T-cell (primary cell): ENCODE measurements around the gene FCGR3B. TPM values are rescaled to one million over a fixed set of nuclear protein-coding genes. Genes with fewer than 3 reads are reported as not detected.
"Not testable (repeated sequence)": the region's sequence is repeated elsewhere in the genome, so short reads cannot be mapped to it uniquely, and the experiment has no call there.

Experiments
- ATAC-seq, 4 experiments: fragments of 200-7000 bp in 3 of 4; fragments of 150-1000 bp in 1 of 4; cut with Tn5 transposase; replicated peaks in 1 of 4; 1 replicate in 3 of 4; 2 replicates in 1 of 4; pipeline ENCODE4 v1.10.0; 2021; ENCODE audit warnings: moderate library complexity in 3 of 4, mild to moderate bottlenecking in 2 of 4, moderate number of reproducible peaks in 1 of 4
- CTCF ChIA-PET, 2 donors: fragments of 300-600 bp; sonication (Branson Sonifier 250); formaldehyde crosslinking; loops; one replicate each; lab custom pipeline; 2022; ENCODE audit warnings: antibody characterized with exemption in 2 of 2; lab: Charles Lee
- POLR2A ChIA-PET, 2 donors: fragments of 300-600 bp; sonication (Branson Sonifier 250); formaldehyde crosslinking; loops; one replicate each; lab custom pipeline; 2022; ENCODE audit warnings: antibody characterized with exemption in 2 of 2; lab: Charles Lee
- DNase-seq, 35 experiments: peaks; one replicate each; pipeline versions ENCODE4 v3.0.0 to v3.0.0-alpha.2; 2013 to 2023
- H3K27ac ChIP-seq: one replicate; pipeline ENCODE4 v1.5.1; 2013; ENCODE audit warnings: low read length
- H3K27me3 ChIP-seq, 2 experiments: replicated peaks in 1 of 2; 1 replicate in 1 of 2; 2 replicates in 1 of 2; pipeline versions ENCODE4 v1.6.1 to v1.7.0; 2013; ENCODE audit warnings: low read length in 1 of 2, mixed read lengths in 1 of 2; ENCODE audit not compliant: control insufficient read depth in 2 of 2, insufficient read depth in 2 of 2; ENCODE audit errors: extremely low read depth in 1 of 2
- H3K36me3 ChIP-seq, 2 donors: 1 replicate in 1 of 2; 2 replicates in 1 of 2; pipeline versions ENCODE4 v1.6.1 to v1.7.0; 2013; ENCODE audit warnings: low read length in 1 of 2; ENCODE audit not compliant: control insufficient read depth in 2 of 2, insufficient read depth in 1 of 2; ENCODE audit errors: extremely low read depth in 1 of 2
- H3K4me1 ChIP-seq, 2 experiments: 1 replicate in 1 of 2; 2 replicates in 1 of 2; pipeline versions ENCODE4 v1.6.1 to v1.7.0; 2013; ENCODE audit warnings: low read length in 2 of 2, mixed read lengths in 1 of 2; ENCODE audit not compliant: insufficient read depth in 2 of 2, control insufficient read depth in 1 of 2; ENCODE audit errors: extremely low read depth in 1 of 2
- H3K4me3 ChIP-seq, 2 donors: 1 replicate in 1 of 2; 2 replicates in 1 of 2; pipeline versions ENCODE4 v1.5.1 to v1.7.0; 2013; ENCODE audit warnings: mild to moderate bottlenecking in 2 of 2, low read length in 1 of 2, moderate library complexity in 1 of 2; ENCODE audit not compliant: control insufficient read depth in 1 of 2; ENCODE audit errors: extremely low read depth in 1 of 2
- H3K9me3 ChIP-seq: 2 replicates; pipeline ENCODE4 v1.7.0; 2013
- H3K27ac Mint-ChIP-seq, 2 donors: one replicate each; pipeline ENCODE4 v1.8.0; 2020 to 2021; ENCODE audit warnings: mild to moderate bottlenecking in 2 of 2, mixed read lengths in 2 of 2
- H3K27me3 Mint-ChIP-seq, 2 donors: one replicate each; pipeline ENCODE4 v1.8.0; 2021 to 2022; ENCODE audit warnings: mixed read lengths in 2 of 2
- H3K36me3 Mint-ChIP-seq: one replicate; pipeline ENCODE4 v1.8.0; 2021; ENCODE audit warnings: mixed read lengths
- H3K4me1 Mint-ChIP-seq, 3 donors: one replicate each; pipeline ENCODE4 v1.8.0; 2020 to 2022; ENCODE audit warnings: mixed read lengths in 3 of 3, mild to moderate bottlenecking in 1 of 3
- H3K4me3 Mint-ChIP-seq, 3 donors: one replicate each; pipeline ENCODE4 v1.8.0; 2020 to 2022; ENCODE audit warnings: mild to moderate bottlenecking in 3 of 3, mixed read lengths in 3 of 3, moderate library complexity in 3 of 3
- H3K9me3 Mint-ChIP-seq, 3 donors: one replicate each; pipeline ENCODE4 v1.8.0; 2020 to 2022; ENCODE audit warnings: mixed read lengths in 3 of 3
- WGBS: methylation state at CpG from one replicate; pipeline ENCODE4 v1.1.5; 2013; ENCODE audit warnings: missing lambda C conversion rate; ENCODE audit not compliant: insufficient coverage; 5-methylcytosine and 5-hydroxymethylcytosine counted together
- total RNA-seq, 35 experiments: library from RNA in 6 of 35; stranded (reverse) in 6 of 35; fragments of 120-200 nt in 1 of 35; gene quantifications; one replicate each; pipeline versions ENCODE4 v1.2.1 to v1.2.4 and lab custom pipeline; 2013 to 2026

FCGR3B gene
- total RNA-seq, 5 donors from 2014 or later (not counting 1 experiment from before 2014, with no cell fraction given) = 0.42 to 0.88 (median 0.60) TPM; not detected in 2

DNA sequence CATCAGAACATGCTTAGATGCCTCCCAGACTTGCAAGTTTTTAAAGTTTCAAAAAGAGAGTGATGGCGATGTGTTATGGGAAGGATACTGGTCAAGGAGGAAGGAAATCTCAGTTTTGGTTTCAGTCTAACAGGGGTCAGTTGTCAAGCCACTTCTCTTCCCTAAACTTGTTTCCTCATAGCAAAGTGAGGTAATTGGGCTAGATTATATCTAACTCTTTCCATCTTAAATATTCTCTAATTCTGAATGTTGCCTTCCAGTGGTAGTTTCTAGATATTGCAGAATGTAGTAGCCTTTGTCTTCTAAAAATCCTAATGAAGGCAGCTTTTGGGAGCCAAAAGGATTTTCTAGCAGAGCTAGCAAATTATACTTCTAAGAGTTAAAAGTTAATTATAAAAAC lies 11.7 kb upstream of the FCGR3B start:
- H3K27ac ChIP-seq, H3K4me1 ChIP-seq, POLR2A ChIA-PET, H3K27ac Mint-ChIP-seq, H3K9me3 ChIP-seq, H3K36me3 Mint-ChIP-seq, H3K4me3 ChIP-seq, H3K4me3 Mint-ChIP-seq, H3K27me3 ChIP-seq, H3K36me3 ChIP-seq, H3K9me3 Mint-ChIP-seq: not testable (repeated sequence)
- Mint-ChIP-seq H3K27me3 (peaks cover 4 to 16% of the 10 kb centered on the region in 2 donors), H3K4me1 (peaks cover 2 to 15% (median 14%) of the 10 kb centered on the region in 3 donors)
- DNase-seq = peak in 1 of 35 experiments; percentile 26
- peak in 1 of 4 experiments; percentile 67 for ATAC-seq
- CTCF ChIA-PET = interaction anchor here in 1 of 2 donors (0.6 kb wide), 1 partner anchor 31 kb away, joined by 4 read pairs; no protein-coding TSS in a partner anchor
- WGBS = no CpG with 5 or more reads among the region's 1 CpG

DNA sequence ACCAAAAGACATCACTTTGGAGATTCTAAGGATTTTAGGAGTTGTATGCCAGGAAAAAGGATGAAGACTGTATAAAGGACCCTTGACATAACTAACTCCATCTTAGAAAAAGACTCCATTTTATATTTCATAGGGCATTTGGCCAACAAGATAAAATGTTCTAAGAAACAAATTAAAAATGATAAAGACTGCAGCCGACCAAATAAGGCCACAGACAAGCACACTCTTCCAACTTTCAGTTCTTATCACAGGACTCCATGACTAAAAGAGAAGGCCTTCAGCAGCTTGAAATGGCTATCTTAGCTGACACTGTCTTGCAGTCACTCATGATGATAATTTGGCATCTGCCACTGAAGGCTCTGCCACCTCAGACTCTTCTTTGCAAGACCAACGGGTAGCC lies 8.2 kb upstream of the FCGR3B start:
- POLR2A ChIA-PET, H3K27me3 Mint-ChIP-seq, ATAC-seq, H3K27ac Mint-ChIP-seq, CTCF ChIA-PET, H3K4me3 ChIP-seq, DNase-seq, H3K9me3 Mint-ChIP-seq, H3K4me1 ChIP-seq, H3K27me3 ChIP-seq, H3K27ac ChIP-seq, H3K36me3 Mint-ChIP-seq, H3K9me3 ChIP-seq, H3K4me3 Mint-ChIP-seq, H3K36me3 ChIP-seq: not testable (repeated sequence)
- WGBS = no CpG with 5 or more reads among the region's 2 CpGs
- peaks cover 4 to 28% (median 22%) of the 10 kb centered on the region in 3 donors for H3K4me1 Mint-ChIP-seq

- H3K9me3 Mint-ChIP-seq, ATAC-seq, H3K27ac ChIP-seq, H3K4me1 ChIP-seq, H3K4me3 Mint-ChIP-seq, H3K27me3 Mint-ChIP-seq, H3K9me3 ChIP-seq, POLR2A ChIA-PET, DNase-seq, H3K36me3 ChIP-seq, H3K27ac Mint-ChIP-seq, H3K4me3 ChIP-seq, H3K27me3 ChIP-seq, CTCF ChIA-PET, H3K36me3 Mint-ChIP-seq: not testable (repeated sequence)
- no CpG with 5 or more reads among the region's 6 CpGs for WGBS
- H3K4me1 Mint-ChIP-seq = peaks cover 4 to 26% (median 22%) of the 10 kb centered on the region in 3 donors
These were observed 7.4 kb upstream of the FCGR3B start for GRCh38 chr1:161638251-161638993.

- H3K27me3 Mint-ChIP-seq, CTCF ChIA-PET, ATAC-seq, H3K9me3 Mint-ChIP-seq, H3K4me1 ChIP-seq, H3K36me3 ChIP-seq, H3K27ac ChIP-seq, H3K9me3 ChIP-seq, H3K4me3 ChIP-seq, POLR2A ChIA-PET, DNase-seq, H3K27me3 ChIP-seq, H3K36me3 Mint-ChIP-seq, H3K4me3 Mint-ChIP-seq: not testable (repeated sequence)
- Mint-ChIP-seq H3K27ac (peak overlapping the region in 1 of 2 donors; percentile 69), H3K4me1 (peaks cover 2 to 18% (median 13%) of the 10 kb centered on the region in 3 donors)
- WGBS = 100% methylated on average over 1 of the region's 3 CpGs
These were observed 6.0 kb upstream of the FCGR3B start for GRCh38 chr1:161636976-161637375.

DNA sequence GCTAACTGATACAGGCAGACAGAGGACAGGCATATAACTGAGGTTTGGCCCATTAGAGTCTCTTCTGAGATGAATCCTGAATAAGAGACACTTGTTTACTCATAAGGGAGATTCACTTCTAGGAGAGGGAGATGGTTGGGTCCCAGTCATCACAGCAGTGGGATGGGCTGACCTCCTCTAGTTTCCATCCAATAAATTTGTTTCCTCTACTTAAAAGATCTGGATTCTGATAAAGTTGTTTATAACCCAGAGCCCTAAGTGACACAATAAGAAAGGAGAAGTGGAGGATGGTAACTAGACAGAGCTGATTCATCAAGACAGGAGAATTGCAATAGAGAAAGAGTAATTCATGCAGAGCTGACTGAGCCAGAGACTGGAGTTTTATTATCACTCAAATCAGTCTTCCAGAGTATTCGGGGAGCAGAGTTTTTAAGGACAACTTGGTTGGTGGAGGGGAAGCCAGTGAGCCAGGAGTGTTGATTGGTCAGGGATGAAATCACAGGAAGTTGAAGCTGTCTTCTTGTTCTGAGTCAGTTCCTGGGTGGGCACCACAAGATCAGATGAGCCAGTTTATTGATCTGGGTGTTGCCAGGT lies 5.3 kb upstream of the FCGR3B start:
- ATAC-seq = peak in 1 of 4 experiments; percentile 36
- H3K4me3 ChIP-seq, H3K36me3 Mint-ChIP-seq, H3K27me3 ChIP-seq, H3K9me3 ChIP-seq, H3K9me3 Mint-ChIP-seq, CTCF ChIA-PET, H3K4me1 ChIP-seq, H3K27me3 Mint-ChIP-seq, H3K27ac ChIP-seq, H3K36me3 ChIP-seq, POLR2A ChIA-PET, DNase-seq: not testable (repeated sequence)
- Mint-ChIP-seq H3K4me3 (peak overlapping the region in 2 of 3 donors; percentile 5 to 10), H3K4me1 (peaks cover 2 to 18% (median 13%) of the 10 kb centered on the region in 3 donors), H3K27ac (peak overlapping the region in 1 of 2 donors; percentile 83)
- WGBS = no CpG with 5 or more reads among the region's 1 CpG

- H3K36me3 Mint-ChIP-seq, H3K4me3 Mint-ChIP-seq, ATAC-seq, CTCF ChIA-PET, H3K9me3 ChIP-seq, H3K4me3 ChIP-seq, H3K27me3 ChIP-seq, H3K9me3 Mint-ChIP-seq, H3K36me3 ChIP-seq, H3K4me1 ChIP-seq, DNase-seq, H3K27ac ChIP-seq, POLR2A ChIA-PET, H3K27me3 Mint-ChIP-seq, H3K27ac Mint-ChIP-seq: not testable (repeated sequence)
- WGBS = no CpG with 5 or more reads among the region's 2 CpGs
- peaks cover 2 to 18% (median 13%) of the 10 kb centered on the region in 3 donors for H3K4me1 Mint-ChIP-seq
These were observed 4.0 kb upstream of the FCGR3B start for GRCh38 chr1:161634993-161635392.
